Measurements from ENCODE around the gene COX8A. TPM values are rescaled to one million over a fixed set of nuclear protein-coding genes. Genes with fewer than 3 reads are reported as not detected.

COX8A gene
- polyA plus RNA-seq, 2 of the 4 experiments (the other 2 are of a cell fraction) = 312 to 794 TPM

GRCh38 chr11:64008283-64008913 lies 34.0 kb downstream of the COX8A start:
- no peak for FAIRE-seq
- CTCF ChIA-PET = interaction anchor here (0.7 to 6.2 kb wide), 8 partner anchors 8 to 240 kb away, joined by 3 to 41 read pairs (median 4); partner anchors contain the start of gene ZFTA
- Histone ChIP-seq H3K4me2 (peak overlapping the region; percentile 95), H3K9me3 (0 out of 3 replicates have a peak, but pooled peaks cover 3% of the 10 kb centered on the region), H3K4me1 (peaks cover 45% of the 10 kb centered on the region), H3K27ac (peak overlapping the region; percentile 74 to 83; a peak in 4 of 6 replicates), H3K4me3 (no peak overlapping the region)
- DNase-seq (ENCODE audit: low read depth in 1 of 2, low spot score in 1 of 2) = no peak
- POLR2A ChIA-PET = interaction anchor here (1.1 kb wide), 3 partner anchors 11 to 32 kb away, joined by 3 to 4 read pairs (median 3); no protein-coding TSS in a partner anchor
- ATAC-seq = no peak
- WGBS (ENCODE audit: missing lambda C conversion rate) = 87% methylated on average over 26 of the region's 26 CpGs
- TF ChIP-seq MAFK (IDR thresholded peaks at IDR 0.05; ENCODE audit: partially characterized antibody) = no peak
- no peak for TF ChIP-seq MYC (IDR thresholded peaks at IDR 0.05; ENCODE audit: borderline replicate concordance, low read length)
- no peak for TF ChIP-seq NR3C1 (IDR thresholded peaks at IDR 0.05)
- TF ChIP-seq HDAC2 (IDR thresholded peaks at IDR 0.05) = no peak
- no peak for TF ChIP-seq CHD4 (IDR thresholded peaks at IDR 0.05; ENCODE audit: borderline replicate concordance)
- TF ChIP-seq FOSL2 (IDR thresholded peaks at IDR 0.05) = no peak
- TF ChIP-seq FOSL2 (CRISPR knock-in tag; IDR thresholded peaks at IDR 0.05) = no peak
- no peak for TF ChIP-seq RNF2 (IDR thresholded peaks at IDR 0.05; ENCODE audit: borderline replicate concordance, low read depth)
- no peak for TF ChIP-seq MAZ (IDR thresholded peaks at IDR 0.05; ENCODE audit: borderline replicate concordance, low read depth, low read length)
- no peak for TF ChIP-seq REST (IDR thresholded peaks at IDR 0.05)
- no peak for TF ChIP-seq HOXB5 (CRISPR knock-in tag; IDR thresholded peaks at IDR 0.05)
- TF ChIP-seq JUNB (IDR thresholded peaks at IDR 0.05) = no peak
- no peak for TF ChIP-seq NFE2L2 (conservative IDR thresholded peaks at IDR 0.05; ENCODE audit: low read length)
- TF ChIP-seq ELK1 (IDR thresholded peaks at IDR 0.05; ENCODE audit: low read depth, low read length) = no peak
- TF ChIP-seq NPAS2 (CRISPR knock-in tag; IDR thresholded peaks at IDR 0.05; ENCODE audit: borderline replicate concordance) = no peak
- no peak for TF ChIP-seq E2F6 (IDR thresholded peaks at IDR 0.05; ENCODE audit: borderline replicate concordance, low read depth)

GRCh38 chr11:64008914-64009633 lies 34.7 kb downstream of the COX8A start:
- DNase-seq (ENCODE audit: low read depth in 1 of 2, low spot score in 1 of 2) = no peak
- Histone ChIP-seq H3K4me2 (no peak overlapping the region), H3K27ac (no peak overlapping the region), H3K4me3 (no peak overlapping the region), H3K4me1 (peaks cover 38% of the 10 kb centered on the region), H3K9me3 (0 out of 3 replicates have a peak, but pooled peaks cover 3% of the 10 kb centered on the region)
- no peak for FAIRE-seq
- POLR2A ChIA-PET = no interaction called here
- CTCF ChIA-PET = interaction anchor here (0.7 to 6.2 kb wide), 3 partner anchors 13 to 172 kb away, joined by 3 to 41 read pairs (median 5); no protein-coding TSS in a partner anchor
- no peak for TF ChIP-seq NFE2L2 (conservative IDR thresholded peaks at IDR 0.05; ENCODE audit: low read length)
- TF ChIP-seq ATOH8 (CRISPR knock-in tag; IDR thresholded peaks at IDR 0.05; ENCODE audit: low read depth) = no peak
- TF ChIP-seq PHF8 (IDR thresholded peaks at IDR 0.05; ENCODE audit: borderline replicate concordance, low read depth) = no peak
- TF ChIP-seq CTCF (IDR thresholded peaks at IDR 0.05) = no peak
- TF ChIP-seq HDAC2 (IDR thresholded peaks at IDR 0.05) = no peak
- TF ChIP-seq ESRRA (IDR thresholded peaks at IDR 0.05; ENCODE audit: borderline replicate concordance, low read length) = no peak
- no peak for TF ChIP-seq EP300 (IDR thresholded peaks at IDR 0.05)
- TF ChIP-seq RFX5 (IDR thresholded peaks at IDR 0.05) = no peak
- TF ChIP-seq GATA3 (IDR thresholded peaks at IDR 0.05; ENCODE audit: borderline replicate concordance) = no peak
- ATAC-seq = no peak
- WGBS (ENCODE audit: missing lambda C conversion rate) = 92% methylated on average over 18 of the region's 18 CpGs
